Right forelimb (tissue), 1 donor: ENCODE results near the gene PELI1.
"Not testable (repeated sequence)": the region's sequence is repeated elsewhere in the genome, so short reads cannot be mapped to it uniquely, and the experiment has no call there.

Experiments used
- DNase-seq: peaks from one replicate; pipeline ENCODE4 v3.0.0-alpha.2; 2018

Gene PELI1

GRCh38 chr2:64120008-64120407 is 24.2 kb downstream of the PELI1 start:
- DNase-seq: no peak

GRCh38 chr2:64119369-64119768 is 24.9 kb downstream of the PELI1 start:
- no peak for DNase-seq

DNA sequence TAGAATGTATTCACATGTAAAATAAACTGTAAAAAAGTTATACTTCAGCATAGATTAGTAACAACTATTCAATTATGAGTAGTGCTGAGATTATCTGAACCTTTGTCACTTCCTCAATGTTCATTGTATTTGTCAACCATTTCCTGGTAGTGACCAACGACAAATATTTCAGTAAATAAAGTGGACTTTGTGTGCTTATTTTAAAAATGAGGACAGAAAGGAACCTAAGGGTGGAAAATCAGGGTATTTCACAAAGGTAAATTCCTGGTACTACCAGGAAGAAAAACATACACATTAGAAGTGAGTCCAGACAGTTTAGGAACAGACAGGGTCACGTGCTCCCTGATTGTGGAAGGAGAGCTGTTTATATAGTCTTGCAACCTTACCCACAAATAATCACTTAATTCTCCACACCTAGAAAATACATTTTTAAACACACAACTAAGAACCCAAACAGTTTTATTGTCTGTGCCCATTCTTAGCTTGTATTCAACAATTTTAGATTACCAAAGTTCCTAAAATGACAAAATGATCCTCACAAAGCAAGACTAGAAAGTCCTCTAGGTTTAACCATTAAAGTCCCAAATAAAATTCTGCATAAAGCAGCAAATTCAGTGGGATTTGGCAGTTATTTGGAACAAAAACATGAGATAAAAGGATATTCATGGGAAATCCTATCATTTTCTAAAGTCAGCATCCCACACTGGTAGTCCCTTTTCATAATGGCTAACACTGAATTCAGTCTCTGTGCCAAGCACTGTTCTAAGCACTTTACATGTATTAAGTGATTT is 28.2 kb downstream of the PELI1 start:
- no peak for DNase-seq

DNA sequence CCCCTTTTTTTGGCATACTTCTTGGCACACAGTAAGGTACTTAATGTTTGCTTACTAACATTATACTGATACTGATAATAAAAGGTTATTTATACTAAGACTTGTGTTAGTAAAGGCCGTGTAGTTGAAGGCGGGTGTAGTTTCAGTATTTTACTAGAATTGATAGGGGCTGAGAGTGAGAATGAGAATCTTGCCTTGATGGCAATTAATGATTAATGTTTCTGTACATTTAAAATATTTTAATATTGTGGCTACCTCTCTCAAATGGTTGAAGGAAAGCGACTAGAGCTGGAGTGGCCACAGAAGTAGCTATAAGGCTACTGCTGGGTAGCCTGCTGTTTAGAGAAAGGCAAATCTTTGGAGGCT is 29.3 kb downstream of the PELI1 start:
- no peak for DNase-seq

- DNase-seq: no peak
Measured at GRCh38 chr2:64114063-64114911, 29.9 kb downstream of the PELI1 start.

DNA sequence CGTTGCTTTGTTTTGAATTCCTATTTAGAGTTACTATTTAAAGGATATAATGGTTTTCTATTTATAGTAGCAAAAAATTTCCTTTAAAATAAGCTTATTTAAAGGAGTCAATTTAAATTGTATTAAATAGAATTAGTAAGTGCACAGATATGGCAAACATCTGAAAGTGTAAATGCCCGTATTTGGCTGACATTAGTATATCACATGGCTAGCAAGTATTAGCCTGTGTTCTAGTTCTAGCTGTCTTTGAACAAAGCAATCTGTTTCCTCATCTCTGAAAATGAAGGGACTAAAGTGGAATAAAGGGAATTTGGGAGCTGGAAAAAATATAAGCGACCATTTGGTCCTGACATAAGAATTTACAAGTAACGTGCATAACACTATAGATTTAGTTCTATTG is 32.2 kb downstream of the PELI1 start:
- no peak for DNase-seq

- DNase-seq: no peak
Measured at GRCh38 chr2:64111426-64111825, 32.8 kb downstream of the PELI1 start.

- no peak for DNase-seq
Measured at GRCh38 chr2:64108666-64109241, 35.5 kb downstream of the PELI1 start.

- no peak for DNase-seq
Measured at GRCh38 chr2:64106481-64106880, 37.7 kb downstream of the PELI1 start.

GRCh38 chr2:64105670-64106461 is 38.4 kb downstream of the PELI1 start:
- DNase-seq: no peak

DNA sequence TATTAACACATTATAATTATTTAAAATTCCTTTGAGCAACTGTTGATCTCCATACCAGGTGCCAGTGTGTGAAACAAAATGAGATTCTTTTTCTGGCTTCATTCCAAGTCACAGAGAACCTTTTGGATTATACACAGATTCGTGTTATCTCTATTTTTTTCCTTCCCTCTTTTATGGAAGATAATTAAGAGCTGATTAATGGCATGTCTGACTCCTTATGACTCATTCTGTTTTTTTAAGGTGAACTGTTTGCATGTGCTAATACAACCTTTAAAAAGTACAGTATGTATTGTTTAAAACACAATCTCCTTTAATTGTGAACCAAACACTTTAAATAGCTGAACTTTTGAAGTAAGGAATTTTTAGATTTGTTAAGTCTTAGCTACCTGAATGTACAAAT is 39.3 kb downstream of the PELI1 start:
- DNase-seq: no peak

- not testable (repeated sequence) for DNase-seq
Measured at GRCh38 chr2:64102736-64103135, 41.5 kb downstream of the PELI1 start.

DNA sequence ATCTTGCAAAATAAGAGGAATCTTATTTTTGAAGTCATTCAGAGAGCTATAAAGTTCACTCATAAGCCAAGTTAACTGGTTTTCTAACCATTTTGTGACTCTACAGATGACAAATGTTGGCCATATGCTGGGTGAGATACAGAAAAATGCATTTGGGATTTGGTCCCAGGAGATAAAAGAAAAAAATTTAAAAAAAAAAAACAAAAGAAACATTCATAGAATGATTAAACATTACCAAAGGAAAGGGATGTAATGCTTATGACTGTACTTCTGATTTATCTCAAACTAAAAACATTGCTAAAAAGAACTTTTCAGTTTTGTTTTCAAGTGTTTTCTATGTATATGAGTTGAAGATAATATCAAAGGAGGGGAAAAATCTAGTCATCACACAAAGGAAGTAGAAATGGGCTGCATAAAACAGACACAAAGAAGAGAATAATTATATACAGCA is 43.1 kb downstream of the PELI1 start:
- no peak for DNase-seq

DNA sequence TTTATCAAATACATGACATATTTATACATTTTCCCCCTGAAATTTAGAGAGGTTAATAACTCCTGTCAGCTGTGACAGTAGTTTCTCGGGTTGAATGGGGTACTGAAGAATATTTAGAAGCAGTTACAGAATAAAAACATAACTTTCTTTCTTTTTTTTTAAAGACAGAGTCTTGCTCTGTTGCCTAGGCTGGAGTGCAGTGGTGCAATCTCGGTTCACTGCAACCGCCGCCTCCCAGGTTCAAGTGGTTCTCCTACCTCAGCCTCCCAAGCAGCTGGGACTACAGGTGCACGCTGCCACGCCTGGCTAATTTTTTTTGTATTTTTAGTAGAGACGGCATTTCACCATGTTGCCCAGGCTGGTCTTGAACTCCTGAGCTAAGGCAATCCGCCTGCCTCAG is 43.6 kb downstream of the PELI1 start:
- DNase-seq: not testable (repeated sequence)

- no peak for DNase-seq
Measured at GRCh38 chr2:64094663-64095382, 49.4 kb downstream of the PELI1 start.

DNA sequence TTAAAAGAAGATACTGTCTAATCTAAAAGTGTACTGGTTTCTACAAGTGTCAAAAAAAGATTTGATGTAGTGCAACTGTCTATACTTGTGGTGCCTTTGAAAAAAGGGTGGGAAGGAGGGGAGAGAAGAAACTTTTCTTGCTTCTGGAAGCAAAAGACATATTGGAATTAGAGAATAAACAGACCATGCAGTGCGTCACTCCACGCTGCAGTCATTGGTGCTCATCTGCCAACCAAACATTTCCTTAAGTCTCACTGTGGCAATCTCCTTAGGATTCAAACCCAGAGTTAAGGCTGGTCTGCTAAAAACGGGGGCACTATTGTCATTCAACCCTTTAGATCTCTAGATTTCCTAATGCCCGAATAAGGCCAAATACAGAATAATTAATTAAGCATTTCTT is 50.9 kb downstream of the PELI1 start:
- no peak for DNase-seq

DNA sequence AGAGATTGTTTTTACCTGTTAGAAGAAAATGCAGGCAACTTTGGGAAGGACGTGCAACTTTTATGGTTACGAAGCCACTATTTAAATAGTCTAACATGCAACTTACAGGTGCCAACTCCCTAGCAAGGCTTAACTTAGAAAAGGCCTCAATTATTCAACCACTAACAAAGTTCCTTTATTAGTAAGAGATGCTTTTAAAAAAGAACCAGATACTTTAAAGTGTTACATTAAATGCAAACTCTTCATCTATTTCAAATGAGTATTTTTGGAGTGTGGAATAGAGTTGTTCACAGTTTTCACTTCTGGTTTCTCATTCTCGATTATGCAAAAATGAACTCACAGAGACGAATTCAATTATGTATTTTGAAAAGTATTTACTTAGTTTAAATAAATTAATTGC is 51.7 kb downstream of the PELI1 start:
- DNase-seq: no peak

DNA sequence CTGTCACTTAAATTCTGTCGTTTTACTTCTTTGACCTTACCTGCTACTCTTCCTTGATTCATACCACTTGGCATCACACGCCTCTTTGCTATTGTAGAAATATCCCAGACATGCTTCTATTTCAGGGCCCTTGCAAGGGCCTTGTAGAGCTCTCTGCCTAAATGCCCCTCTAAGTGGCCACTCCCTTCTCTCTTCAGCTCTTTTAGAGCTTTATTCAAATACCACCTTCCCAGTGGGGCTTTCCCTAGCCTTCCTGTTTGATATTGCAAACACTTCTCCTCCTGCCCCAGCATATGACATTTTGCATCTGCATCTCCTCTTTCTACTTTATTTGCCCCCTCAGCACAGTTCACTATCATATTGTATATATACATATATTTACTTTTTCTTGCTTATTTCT is 54.0 kb downstream of the PELI1 start:
- DNase-seq: no peak

- no peak for DNase-seq
Measured at GRCh38 chr2:64086347-64087082, 57.7 kb downstream of the PELI1 start.

- DNase-seq: no peak
Measured at GRCh38 chr2:64085936-64086335, 58.3 kb downstream of the PELI1 start.

DNA sequence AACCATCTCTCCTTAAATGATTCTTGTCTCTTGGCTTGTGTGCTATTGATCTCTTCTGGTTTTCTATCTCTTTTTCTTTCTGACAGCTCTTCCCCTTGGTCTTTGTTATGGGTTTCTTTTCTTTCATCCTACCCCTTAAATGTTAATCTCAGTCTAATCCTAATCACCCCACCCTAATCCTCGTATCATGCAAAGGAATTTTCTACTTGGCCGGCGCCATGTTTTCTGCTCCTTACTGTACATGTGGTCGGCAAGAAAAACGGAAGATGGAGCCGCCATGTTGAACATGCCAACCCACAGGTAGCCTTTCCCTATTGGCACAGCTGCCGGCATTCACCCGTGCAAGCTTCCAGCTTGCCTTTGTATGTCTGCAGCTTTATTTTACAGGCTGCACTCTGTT is 63.2 kb downstream of the PELI1 start:
- no peak for DNase-seq

DNA sequence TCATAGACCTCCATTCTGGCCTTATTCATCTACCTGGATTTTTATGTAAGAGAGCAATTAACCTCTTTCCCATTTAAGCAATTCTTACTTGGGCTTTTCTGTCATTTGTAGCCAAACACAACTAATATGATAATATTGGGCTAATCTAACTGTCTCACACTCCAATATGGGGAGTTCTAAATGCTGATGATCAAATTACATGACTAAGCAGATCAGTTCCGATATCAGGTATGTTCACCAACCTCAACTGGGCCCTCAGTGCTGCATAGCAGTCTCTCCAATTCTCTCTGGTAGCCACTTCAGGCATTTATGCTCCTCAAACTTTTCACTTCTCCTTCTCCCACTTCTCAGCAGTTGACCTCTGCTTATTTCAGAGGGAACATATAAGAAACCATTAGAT is 64.0 kb downstream of the PELI1 start:
- no peak for DNase-seq
